ENCODE results near the gene DDX51. TPM values are rescaled to one million over a fixed set of nuclear protein-coding genes. Genes with fewer than 3 reads are reported as not detected.

DDX51 gene
- total RNA-seq, 3 donors from 2014 or later (not counting 1 experiment from before 2014, with no cell fraction given): 39.5 to 55.9 (median 54.2) TPM

DNA sequence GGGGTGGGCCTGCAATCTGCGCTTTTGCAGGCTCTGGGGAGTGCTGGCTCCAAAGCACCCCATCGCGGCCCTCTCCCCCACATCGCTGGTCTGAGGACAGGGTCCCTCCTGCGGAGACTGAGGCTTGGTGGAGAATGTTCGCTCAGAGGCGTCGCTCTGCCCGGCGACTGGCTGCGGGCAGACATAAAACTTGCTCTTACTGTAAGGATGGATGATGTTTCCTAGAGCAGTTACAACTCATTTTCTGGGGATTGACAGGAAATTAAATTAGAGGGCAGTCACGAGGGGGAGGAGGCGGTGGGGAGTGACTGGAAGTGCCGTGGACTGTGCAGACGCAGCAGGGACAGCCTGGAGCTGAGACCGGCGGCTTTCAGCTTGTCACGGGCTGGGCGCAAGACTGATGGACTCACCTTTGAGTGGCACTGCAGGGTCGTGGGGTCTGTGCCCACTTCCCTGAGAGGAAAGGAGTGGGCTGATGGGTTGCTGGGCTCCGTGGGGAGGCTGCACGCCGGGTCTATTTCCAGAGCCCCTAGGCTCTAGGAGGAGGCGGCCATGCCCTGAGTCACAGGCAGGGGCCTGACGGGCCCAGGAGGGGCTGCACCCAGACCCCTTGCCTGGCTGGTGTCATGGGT lies 32.9 kb upstream of the DDX51 start:
- Mint-ChIP-seq H3K36me3 (no peaks in the 10 kb centered on the region), H3K9me3 (no peaks in the 10 kb centered on the region), H3K27ac (no peak overlapping the region), H3K27me3 (ENCODE audit: low read depth in 2 of 2) (peaks cover 0 to 6% of the 10 kb centered on the region in 2 donors), H3K4me1 (peaks cover 0 to 6% of the 10 kb centered on the region in 2 donors), H3K4me3 (no peak overlapping the region)
- no peak overlapping the region for H3K4me3 ChIP-seq (ENCODE audit: low read length)
- H3K4me1 ChIP-seq (ENCODE audit: control insufficient read depth, insufficient read depth, low read length): no peaks in the 10 kb centered on the region
- ATAC-seq (no peak), DNase-seq (no peak)
- H3K27ac ChIP-seq (ENCODE audit: low read length): no peak overlapping the region
- WGBS (ENCODE audit: insufficient coverage): 87% methylated on average over 25 of the region's 25 CpGs
- H3K27me3 ChIP-seq (ENCODE audit: control insufficient read depth, insufficient read depth, low read length): no peaks in the 10 kb centered on the region
- H3K36me3 ChIP-seq (ENCODE audit: control insufficient read depth, insufficient read depth, low read length): no peaks in the 10 kb centered on the region
- no peaks in the 10 kb centered on the region for H3K9me3 ChIP-seq (ENCODE audit: control insufficient read depth, insufficient read depth, low read length)
- intact Hi-C loops (cut with micrococcal nuclease): no loop called here
- TF ChIP-seq, protein P1, sequence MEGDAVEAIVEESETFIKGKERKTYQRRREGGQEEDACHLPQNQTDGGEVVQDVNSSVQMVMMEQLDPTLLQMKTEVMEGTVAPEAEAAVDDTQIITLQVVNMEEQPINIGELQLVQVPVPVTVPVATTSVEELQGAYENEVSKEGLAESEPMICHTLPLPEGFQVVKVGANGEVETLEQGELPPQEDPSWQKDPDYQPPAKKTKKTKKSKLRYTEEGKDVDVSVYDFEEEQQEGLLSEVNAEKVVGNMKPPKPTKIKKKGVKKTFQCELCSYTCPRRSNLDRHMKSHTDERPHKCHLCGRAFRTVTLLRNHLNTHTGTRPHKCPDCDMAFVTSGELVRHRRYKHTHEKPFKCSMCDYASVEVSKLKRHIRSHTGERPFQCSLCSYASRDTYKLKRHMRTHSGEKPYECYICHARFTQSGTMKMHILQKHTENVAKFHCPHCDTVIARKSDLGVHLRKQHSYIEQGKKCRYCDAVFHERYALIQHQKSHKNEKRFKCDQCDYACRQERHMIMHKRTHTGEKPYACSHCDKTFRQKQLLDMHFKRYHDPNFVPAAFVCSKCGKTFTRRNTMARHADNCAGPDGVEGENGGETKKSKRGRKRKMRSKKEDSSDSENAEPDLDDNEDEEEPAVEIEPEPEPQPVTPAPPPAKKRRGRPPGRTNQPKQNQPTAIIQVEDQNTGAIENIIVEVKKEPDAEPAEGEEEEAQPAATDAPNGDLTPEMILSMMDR (IDR thresholded peaks at IDR 0.05): no peak

DNA sequence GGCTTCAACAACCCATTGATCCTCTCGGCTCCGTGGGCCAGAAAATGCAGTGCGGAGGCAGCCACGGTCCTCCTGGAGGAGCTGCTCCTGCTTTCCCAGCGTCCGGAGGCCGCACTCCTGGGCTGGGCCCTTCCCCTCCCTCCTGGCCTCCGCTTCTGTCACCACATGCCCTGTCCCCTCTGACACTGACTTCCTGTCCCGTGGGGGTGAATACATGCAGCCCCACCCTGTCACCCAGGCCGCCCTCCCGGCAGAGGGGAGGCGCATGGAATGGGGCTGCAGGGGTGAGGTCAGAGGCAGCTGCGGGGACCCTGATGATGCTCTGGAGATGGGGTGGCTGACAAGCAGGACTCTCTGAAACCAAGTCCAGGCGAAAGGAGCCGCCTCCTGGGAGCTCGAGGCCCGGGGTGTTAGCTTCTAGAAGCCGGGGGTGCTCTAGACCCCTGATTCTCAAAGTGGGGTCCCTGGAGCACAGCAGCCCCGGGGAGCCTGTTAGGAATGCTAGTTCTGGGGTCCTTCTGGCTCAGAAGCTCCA lies 32.3 kb upstream of the DDX51 start:
- H3K27ac Mint-ChIP-seq: no peak overlapping the region
- intact Hi-C loops (cut with micrococcal nuclease): no loop called here

DNA sequence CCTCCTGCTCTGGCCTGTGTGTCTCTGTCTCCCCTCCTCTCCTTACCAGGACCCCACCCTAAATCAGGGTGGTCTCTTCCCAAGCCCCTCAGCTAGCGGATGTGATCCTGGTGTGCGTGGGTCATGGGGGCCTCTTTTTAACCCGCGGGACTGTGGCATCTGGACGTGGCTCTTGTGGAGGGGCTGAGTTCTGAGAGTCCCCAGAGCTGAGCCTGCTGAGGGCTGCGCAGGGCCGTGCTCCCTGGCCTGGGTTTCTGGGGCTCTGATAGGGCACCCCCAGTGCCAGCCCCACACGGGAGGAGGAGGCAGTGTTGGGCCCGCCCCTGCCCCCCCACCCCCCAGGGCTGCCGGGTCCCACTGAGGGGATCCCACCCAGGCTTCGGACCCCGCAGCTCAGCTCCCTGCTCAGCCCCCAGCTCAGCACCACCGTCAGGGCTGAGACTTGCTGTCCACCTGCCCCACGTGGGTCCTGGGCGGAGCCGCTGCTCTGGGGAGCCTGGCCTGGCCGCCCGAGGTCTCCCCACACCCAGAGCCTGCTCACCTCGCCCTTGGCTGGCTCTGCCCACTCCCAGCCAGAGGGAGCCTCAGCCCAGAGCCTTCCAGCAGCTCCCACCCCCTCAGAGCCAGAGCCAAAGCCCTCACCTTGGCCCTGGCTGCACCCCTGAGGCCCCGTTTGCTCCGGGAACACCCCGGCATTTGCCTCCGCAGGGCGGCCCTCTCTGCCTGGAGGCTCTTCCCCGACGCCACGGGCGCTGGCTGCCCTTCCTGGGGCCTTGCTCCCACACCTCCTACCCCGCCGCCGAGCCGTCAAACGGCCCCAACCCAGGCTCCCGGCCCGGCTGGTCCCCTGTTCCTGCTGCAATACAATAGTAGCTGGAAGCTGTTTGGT lies 31.6 kb upstream of the DDX51 start:
- ATAC-seq (no peak), DNase-seq (no peak)
- H3K27ac ChIP-seq (ENCODE audit: low read length): no peak overlapping the region
- no peak overlapping the region for H3K4me3 ChIP-seq (ENCODE audit: low read length)
- H3K4me3 Mint-ChIP-seq: no peak overlapping the region
- H3K9me3 ChIP-seq (ENCODE audit: control insufficient read depth, insufficient read depth, low read length): no peaks in the 10 kb centered on the region
- no peaks in the 10 kb centered on the region for H3K36me3 Mint-ChIP-seq
- WGBS (ENCODE audit: insufficient coverage): 83% methylated on average over 34 of the region's 35 CpGs
- no peaks in the 10 kb centered on the region for H3K4me1 Mint-ChIP-seq
- no peaks in the 10 kb centered on the region for H3K36me3 ChIP-seq (ENCODE audit: control insufficient read depth, insufficient read depth, low read length)
- intact Hi-C loops (cut with micrococcal nuclease): no loop called here
- no peaks in the 10 kb centered on the region for H3K9me3 Mint-ChIP-seq
- no peaks in the 10 kb centered on the region for H3K4me1 ChIP-seq (ENCODE audit: control insufficient read depth, insufficient read depth, low read length)
- H3K27me3 ChIP-seq (ENCODE audit: control insufficient read depth, insufficient read depth, low read length): no peaks in the 10 kb centered on the region
- H3K27ac Mint-ChIP-seq: no peak overlapping the region
- peaks cover 0 to 6% of the 10 kb centered on the region in 2 donors for H3K27me3 Mint-ChIP-seq (ENCODE audit: low read depth in 2 of 2)
- TF ChIP-seq, protein P1 (IDR thresholded peaks at IDR 0.05): no peak

More for the DNA sequence above, 32.3 kb upstream of the DDX51 start:
- no peak for ATAC-seq
- no peaks in the 10 kb centered on the region for H3K4me1 ChIP-seq (ENCODE audit: control insufficient read depth, insufficient read depth, low read length)
- TF ChIP-seq, protein P1 (IDR thresholded peaks at IDR 0.05): no peak
- H3K27me3 ChIP-seq (ENCODE audit: control insufficient read depth, insufficient read depth, low read length): no peaks in the 10 kb centered on the region
- no peak overlapping the region for H3K4me3 ChIP-seq (ENCODE audit: low read length)
- no peaks in the 10 kb centered on the region for H3K9me3 ChIP-seq (ENCODE audit: control insufficient read depth, insufficient read depth, low read length)
- WGBS (ENCODE audit: insufficient coverage): 88% methylated on average over 18 of the region's 19 CpGs
- Mint-ChIP-seq H3K4me1 (peaks cover 0 to 5% of the 10 kb centered on the region in 2 donors), H3K9me3 (no peaks in the 10 kb centered on the region), H3K4me3 (no peak overlapping the region), H3K36me3 (no peaks in the 10 kb centered on the region), H3K27me3 (ENCODE audit: low read depth in 2 of 2) (peaks cover 0 to 6% of the 10 kb centered on the region in 2 donors)
- DNase-seq: no peak
- no peaks in the 10 kb centered on the region for H3K36me3 ChIP-seq (ENCODE audit: control insufficient read depth, insufficient read depth, low read length)
- H3K27ac ChIP-seq (ENCODE audit: low read length): no peak overlapping the region
